Posterior vena cava (tissue), 2 donors: ENCODE data around the gene SPAG4. TPM values are rescaled to one million over a fixed set of nuclear protein-coding genes. Genes with fewer than 3 reads are reported as not detected.

Experiments
- DNase-seq: peaks from one replicate; pipeline ENCODE4 v3.0.0-alpha.2; 2020; ENCODE audit warnings: low spot score
- intact Hi-C, 2 donors: fragments of 100-400 bp; cut with DNase I; formaldehyde crosslinking; loops; one replicate each; pipeline versions ENCODE4 v1.14.1 to v1.14.2; 2022 to 2023
- total RNA-seq, 2 donors: library from RNA; stranded (reverse); fragmentation: NEBNext Ultra II Directional; extraction: Animal tissue kit (Norgen Biotek cat#: 25700); gene quantifications; one replicate each; pipeline ENCODE4 v1.2.1, GENCODE V29; 2021
- donor health status: DM: yes; HTN: yes; CAD: no.
- donor health status: DM: yes; HTN: yes; CAD: no.

Gene SPAG4
- total RNA-seq, 2 donors from 2014 or later = 2.1 to 2.8 TPM

- DNase-seq = no peak
- intact Hi-C loops = loop anchor here in 1 of 2 donors (1.0 kb wide), 1 partner anchor 27 kb away; no protein-coding TSS in a partner anchor
Observed at GRCh38 chr20:35598899-35599775, 16.5 kb upstream of the SPAG4 start.

- intact Hi-C loops = loop anchor here in 1 of 2 donors (1.0 kb wide), 1 partner anchor 27 kb away; no protein-coding TSS in a partner anchor
- no peak for DNase-seq
Observed at GRCh38 chr20:35599776-35600120, 15.9 kb upstream of the SPAG4 start.

- intact Hi-C loops = no loop called here
- DNase-seq = peak; percentile 22
Observed at GRCh38 chr20:35600176-35600992, 15.2 kb upstream of the SPAG4 start.

GRCh38 chr20:35600993-35601973, 14.3 kb upstream of the SPAG4 start:
- peak; percentile 93 for DNase-seq
- intact Hi-C loops = no loop called here

GRCh38 chr20:35601990-35602389, 13.6 kb upstream of the SPAG4 start:
- DNase-seq = peak; percentile 79

GRCh38 chr20:35602851-35603495, 12.7 kb upstream of the SPAG4 start:
- DNase-seq = peak; percentile 74
- intact Hi-C loops = no loop called here

More at GRCh38 chr20:35601990-35602389, 13.6 kb upstream of the SPAG4 start:
- intact Hi-C loops = no loop called here

- DNase-seq = no peak
- intact Hi-C loops = no loop called here
Observed at GRCh38 chr20:35603695-35604448, 11.8 kb upstream of the SPAG4 start.

GRCh38 chr20:35604449-35604747, 11.2 kb upstream of the SPAG4 start:
- intact Hi-C loops = no loop called here

GRCh38 chr20:35606127-35606526, 9.5 kb upstream of the SPAG4 start:
- no peak for DNase-seq
- intact Hi-C loops = no loop called here

More at GRCh38 chr20:35604449-35604747, 11.2 kb upstream of the SPAG4 start:
- DNase-seq = no peak

- intact Hi-C loops = no loop called here
- DNase-seq = no peak
Observed at GRCh38 chr20:35607003-35607735, 8.5 kb upstream of the SPAG4 start.

GRCh38 chr20:35610833-35611427, 4.7 kb upstream of the SPAG4 start:
- DNase-seq = no peak
- intact Hi-C loops = no loop called here

- no peak for DNase-seq
- intact Hi-C loops = no loop called here
Observed at GRCh38 chr20:35611482-35611881, 4.1 kb upstream of the SPAG4 start.

- peak; percentile 96 for DNase-seq
- intact Hi-C loops = no loop called here
Observed at GRCh38 chr20:35616465-35617396, 1.1 kb downstream of the SPAG4 start.

- peak; percentile 88 for DNase-seq
- intact Hi-C loops = no loop called here
Observed at GRCh38 chr20:35617397-35618262, 2.0 kb downstream of the SPAG4 start.
